ENCODE data around the gene CST11.

DNA sequence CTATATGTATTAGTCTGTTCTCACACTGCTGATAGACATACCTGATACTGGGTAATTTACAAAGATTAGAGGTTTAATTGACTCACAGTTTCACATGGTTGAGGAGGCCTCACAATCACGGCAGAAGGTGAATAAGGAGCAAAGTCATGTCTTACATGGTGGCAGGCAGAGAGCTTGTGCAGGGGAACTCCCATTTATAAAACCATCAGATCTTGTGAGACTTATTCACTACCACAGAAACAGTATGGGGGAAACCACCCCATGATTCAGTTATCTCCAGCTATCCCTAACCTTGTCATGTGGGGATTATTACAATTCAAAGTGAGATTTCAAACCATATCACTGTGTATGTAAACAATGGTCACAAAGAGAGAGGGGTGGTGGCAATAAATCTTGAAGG is 44.9 kb upstream of the CST11 start:
- TF ChIP-seq, protein P1, sequence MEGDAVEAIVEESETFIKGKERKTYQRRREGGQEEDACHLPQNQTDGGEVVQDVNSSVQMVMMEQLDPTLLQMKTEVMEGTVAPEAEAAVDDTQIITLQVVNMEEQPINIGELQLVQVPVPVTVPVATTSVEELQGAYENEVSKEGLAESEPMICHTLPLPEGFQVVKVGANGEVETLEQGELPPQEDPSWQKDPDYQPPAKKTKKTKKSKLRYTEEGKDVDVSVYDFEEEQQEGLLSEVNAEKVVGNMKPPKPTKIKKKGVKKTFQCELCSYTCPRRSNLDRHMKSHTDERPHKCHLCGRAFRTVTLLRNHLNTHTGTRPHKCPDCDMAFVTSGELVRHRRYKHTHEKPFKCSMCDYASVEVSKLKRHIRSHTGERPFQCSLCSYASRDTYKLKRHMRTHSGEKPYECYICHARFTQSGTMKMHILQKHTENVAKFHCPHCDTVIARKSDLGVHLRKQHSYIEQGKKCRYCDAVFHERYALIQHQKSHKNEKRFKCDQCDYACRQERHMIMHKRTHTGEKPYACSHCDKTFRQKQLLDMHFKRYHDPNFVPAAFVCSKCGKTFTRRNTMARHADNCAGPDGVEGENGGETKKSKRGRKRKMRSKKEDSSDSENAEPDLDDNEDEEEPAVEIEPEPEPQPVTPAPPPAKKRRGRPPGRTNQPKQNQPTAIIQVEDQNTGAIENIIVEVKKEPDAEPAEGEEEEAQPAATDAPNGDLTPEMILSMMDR (IDR thresholded peaks at IDR 0.05), result no peak
- TF ChIP-seq POLR2A (IDR thresholded peaks at IDR 0.05), result no peak
